ENCODE data around the gene PCDHGA4. TPM values are rescaled to one million over a fixed set of nuclear protein-coding genes. Genes with fewer than 3 reads are reported as not detected.
"Not testable (repeated sequence)": the region's sequence is repeated elsewhere in the genome, so short reads cannot be mapped to it uniquely, and the experiment has no call there.

The PCDHGA4 gene
- total RNA-seq, 4 donors from 2014 or later = 2.0 to 5.6 (median 3.2) TPM

DNA sequence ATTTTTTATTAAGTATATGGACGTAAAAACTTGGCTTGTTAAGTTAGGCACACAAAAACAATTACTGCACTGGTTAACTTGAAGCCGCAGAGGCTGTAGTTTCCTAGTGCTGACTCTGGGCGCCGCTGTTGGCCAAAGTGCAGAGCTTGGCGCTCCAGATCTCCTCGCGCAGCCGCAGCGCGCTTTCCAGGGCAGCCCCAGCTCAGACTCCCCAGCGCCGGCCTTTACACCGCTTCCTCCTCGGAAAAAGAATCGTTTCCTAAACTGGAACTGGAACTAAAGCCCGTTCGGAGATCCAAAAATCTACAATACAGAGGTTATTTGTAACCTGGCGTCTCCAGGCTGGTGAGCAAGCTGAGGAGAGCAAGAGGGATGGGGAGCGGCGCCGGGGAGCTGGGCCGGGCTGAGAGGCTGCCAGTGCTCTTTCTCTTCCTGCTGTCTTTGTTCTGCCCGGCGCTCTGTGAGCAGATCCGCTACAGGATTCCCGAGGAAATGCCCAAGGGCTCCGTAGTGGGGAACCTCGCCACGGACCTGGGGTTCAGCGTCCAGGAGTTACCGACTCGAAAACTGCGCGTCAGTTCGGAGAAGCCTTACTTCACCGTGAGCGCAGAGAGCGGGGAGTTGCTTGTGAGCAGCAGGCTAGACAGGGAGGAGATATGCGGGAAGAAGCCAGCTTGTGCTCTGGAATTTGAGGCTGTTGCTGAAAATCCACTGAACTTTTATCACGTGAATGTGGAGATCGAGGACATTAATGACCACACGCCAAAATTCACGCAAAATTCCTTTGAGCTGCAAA lies 43.1 kb downstream of the PCDHGA4 start, which contains the start of gene PCDHGB5:
Gene PCDHGB5, plus strand, starts transcription at position 192 of the 796 bp plus-strand sequence. Its CDS starts 181 bp downstream, at position 373.
- not testable (repeated sequence) for H3K27me3 ChIP-seq; H3K27ac ChIP-seq; H3K36me3 ChIP-seq; DNase-seq (ENCODE audit: low spot score in 2 of 2); H3K4me1 ChIP-seq
- Histone ChIP-seq H3K4me3 (peak within 1 kb of the TSS; percentile 20), H3K9me3 (peaks cover 65% of the 10 kb centered on the region)
- 7% methylated on average over 25 of the region's 43 CpGs for WGBS
- TF ChIP-seq, protein P1, sequence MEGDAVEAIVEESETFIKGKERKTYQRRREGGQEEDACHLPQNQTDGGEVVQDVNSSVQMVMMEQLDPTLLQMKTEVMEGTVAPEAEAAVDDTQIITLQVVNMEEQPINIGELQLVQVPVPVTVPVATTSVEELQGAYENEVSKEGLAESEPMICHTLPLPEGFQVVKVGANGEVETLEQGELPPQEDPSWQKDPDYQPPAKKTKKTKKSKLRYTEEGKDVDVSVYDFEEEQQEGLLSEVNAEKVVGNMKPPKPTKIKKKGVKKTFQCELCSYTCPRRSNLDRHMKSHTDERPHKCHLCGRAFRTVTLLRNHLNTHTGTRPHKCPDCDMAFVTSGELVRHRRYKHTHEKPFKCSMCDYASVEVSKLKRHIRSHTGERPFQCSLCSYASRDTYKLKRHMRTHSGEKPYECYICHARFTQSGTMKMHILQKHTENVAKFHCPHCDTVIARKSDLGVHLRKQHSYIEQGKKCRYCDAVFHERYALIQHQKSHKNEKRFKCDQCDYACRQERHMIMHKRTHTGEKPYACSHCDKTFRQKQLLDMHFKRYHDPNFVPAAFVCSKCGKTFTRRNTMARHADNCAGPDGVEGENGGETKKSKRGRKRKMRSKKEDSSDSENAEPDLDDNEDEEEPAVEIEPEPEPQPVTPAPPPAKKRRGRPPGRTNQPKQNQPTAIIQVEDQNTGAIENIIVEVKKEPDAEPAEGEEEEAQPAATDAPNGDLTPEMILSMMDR (IDR thresholded peaks at IDR 0.05) = peak; percentile 25 to 42

DNA sequence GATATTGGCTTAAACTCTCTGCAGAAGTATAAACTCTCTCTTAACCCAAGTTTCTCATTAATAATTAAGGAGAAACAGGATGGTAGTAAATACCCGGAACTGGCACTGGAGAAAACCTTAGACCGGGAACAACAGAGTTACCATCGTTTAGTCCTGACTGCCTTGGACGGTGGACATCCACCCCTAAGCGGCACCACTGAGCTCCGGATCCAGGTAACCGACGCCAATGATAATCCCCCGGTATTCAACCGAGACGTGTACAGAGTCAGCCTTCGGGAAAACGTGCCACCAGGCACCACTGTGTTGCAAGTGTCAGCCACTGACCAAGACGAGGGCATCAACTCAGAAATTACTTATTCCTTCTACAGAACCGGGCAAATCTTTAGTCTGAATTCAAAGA lies 43.8 kb downstream of the PCDHGA4 start:
- WGBS = 25% methylated on average over 15 of the region's 15 CpGs
- Histone ChIP-seq H3K36me3 (no peaks in the 10 kb centered on the region), H3K27me3 (peaks cover 5% of the 10 kb centered on the region), H3K4me1 (no peaks in the 10 kb centered on the region), H3K4me3 (no peak overlapping the region), H3K27ac (no peak overlapping the region), H3K9me3 (peaks cover 65% of the 10 kb centered on the region)
- TF ChIP-seq POLR2AphosphoS5 (IDR thresholded peaks at IDR 0.05) = no peak
- TF ChIP-seq, protein P1 (IDR thresholded peaks at IDR 0.05) = no peak
- TF ChIP-seq EP300 (IDR thresholded peaks at IDR 0.05) = no peak
- no peak for TF ChIP-seq POLR2A (IDR thresholded peaks at IDR 0.05)
- no peak for DNase-seq (ENCODE audit: low spot score in 2 of 2)

DNA sequence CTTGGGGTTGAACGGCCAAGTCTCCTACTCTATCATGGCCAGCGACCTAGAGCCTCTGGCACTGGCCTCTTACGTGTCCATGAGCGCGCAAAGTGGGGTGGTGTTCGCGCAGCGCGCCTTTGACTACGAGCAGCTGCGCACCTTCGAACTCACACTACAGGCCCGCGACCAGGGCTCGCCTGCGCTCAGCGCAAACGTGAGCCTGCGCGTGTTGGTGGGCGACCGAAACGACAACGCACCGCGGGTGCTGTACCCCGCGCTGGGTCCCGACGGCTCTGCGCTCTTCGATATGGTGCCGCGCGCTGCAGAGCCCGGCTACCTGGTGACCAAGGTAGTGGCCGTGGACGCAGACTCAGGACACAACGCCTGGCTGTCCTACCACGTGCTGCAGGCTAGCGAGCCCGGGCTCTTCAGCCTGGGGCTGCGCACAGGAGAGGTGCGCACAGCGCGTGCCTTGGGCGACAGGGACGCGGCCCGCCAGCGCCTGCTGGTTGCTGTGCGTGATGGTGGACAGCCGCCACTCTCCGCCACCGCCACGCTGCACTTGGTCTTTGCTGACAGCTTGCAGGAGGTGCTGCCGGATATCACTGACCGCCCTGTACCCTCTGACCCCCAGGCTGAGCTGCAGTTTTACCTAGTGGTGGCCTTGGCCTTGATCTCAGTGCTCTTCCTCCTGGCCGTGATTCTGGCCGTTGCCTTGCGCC lies 44.9 kb downstream of the PCDHGA4 start:
- Histone ChIP-seq H3K27me3 (peaks cover 5% of the 10 kb centered on the region), H3K9me3 (peaks cover 62% of the 10 kb centered on the region), H3K4me1 (no peaks in the 10 kb centered on the region), H3K4me3 (no peak overlapping the region), H3K36me3 (no peaks in the 10 kb centered on the region), H3K27ac (no peak overlapping the region)
- TF ChIP-seq POLR2A (IDR thresholded peaks at IDR 0.05) (no peak), EP300 (IDR thresholded peaks at IDR 0.05) (no peak), POLR2AphosphoS5 (IDR thresholded peaks at IDR 0.05) (no peak)
- TF ChIP-seq, protein P1 (IDR thresholded peaks at IDR 0.05) = no peak
- DNase-seq (ENCODE audit: low spot score in 2 of 2) = no peak
- 32% methylated on average over 16 of the region's 61 CpGs for WGBS

DNA sequence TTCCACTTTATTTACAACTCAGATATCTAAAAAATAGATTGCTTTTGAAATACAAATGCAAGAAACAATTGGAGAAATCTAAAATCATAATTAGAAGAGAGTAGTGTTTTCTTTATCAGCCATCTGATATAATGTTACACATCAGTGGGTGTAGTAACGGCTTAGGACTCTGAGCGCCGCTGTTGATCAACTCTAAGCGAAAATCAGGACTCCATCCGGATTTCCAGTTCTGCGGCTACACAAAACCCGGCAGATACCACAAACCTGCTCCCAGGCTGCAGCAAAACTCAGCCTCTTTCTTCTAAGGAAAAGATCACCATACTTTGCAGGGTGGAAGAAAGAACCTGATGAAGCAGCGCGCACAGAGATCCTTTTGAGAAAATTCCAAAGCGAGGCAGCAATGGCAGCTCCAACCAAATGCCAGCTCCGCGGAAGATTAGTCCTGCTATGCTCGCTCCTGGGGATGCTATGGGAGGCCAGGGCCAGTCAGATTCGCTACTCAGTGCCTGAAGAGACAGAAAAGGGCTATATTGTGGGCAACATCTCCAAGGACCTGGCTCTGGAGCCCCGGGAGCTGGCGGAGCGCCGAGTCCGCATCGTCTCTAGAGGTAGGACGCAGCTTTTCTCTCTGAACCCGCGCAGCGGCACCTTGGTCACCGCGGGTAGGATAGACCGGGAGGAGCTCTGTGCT lies 47.9 kb downstream of the PCDHGA4 start, which contains the start of gene PCDHGA9:
Gene PCDHGA9, plus strand, starts transcription at position 226 of the 691 bp plus-strand sequence. Its CDS starts 175 bp downstream, at position 401.
- peaks cover 63% of the 10 kb centered on the region for H3K9me3 ChIP-seq
- H3K36me3 ChIP-seq = no peaks in the 10 kb centered on the region
- peak within 1 kb of the TSS; percentile 30 for H3K4me3 ChIP-seq
- H3K27me3 ChIP-seq = peaks cover 5% of the 10 kb centered on the region
- WGBS = 14% methylated on average over 23 of the region's 27 CpGs
- H3K4me1 ChIP-seq = no peaks in the 10 kb centered on the region
- H3K27ac ChIP-seq = no peak within 1 kb of the TSS
- DNase-seq (ENCODE audit: low spot score in 2 of 2) = no peak
- no peak for TF ChIP-seq POLR2AphosphoS5 (IDR thresholded peaks at IDR 0.05)
- TF ChIP-seq, protein P1 (IDR thresholded peaks at IDR 0.05) = peak in 1 of 2 donors; percentile 23
